ENCODE measurements around the gene IFNA6.

DNA sequence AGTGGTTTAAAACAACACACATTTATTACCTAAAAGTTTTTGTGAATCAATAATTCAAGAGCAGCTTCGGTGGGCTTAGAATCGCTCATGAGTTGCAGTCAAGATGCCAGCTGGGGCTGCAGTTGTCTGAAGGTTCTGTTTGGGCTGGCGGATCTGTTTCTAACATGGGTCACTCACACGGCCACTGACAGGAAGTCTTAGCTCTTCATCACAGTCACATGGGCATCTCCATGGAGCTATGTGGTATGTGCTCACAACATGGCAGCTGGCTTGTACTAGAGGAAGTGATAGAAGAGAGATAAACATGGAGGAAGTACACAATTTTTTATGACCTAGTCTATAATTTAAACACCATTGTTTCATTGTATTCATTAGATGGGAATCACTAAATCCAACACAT, 26.6 kb downstream of the IFNA6 start:
- TF ChIP-seq, protein P1, sequence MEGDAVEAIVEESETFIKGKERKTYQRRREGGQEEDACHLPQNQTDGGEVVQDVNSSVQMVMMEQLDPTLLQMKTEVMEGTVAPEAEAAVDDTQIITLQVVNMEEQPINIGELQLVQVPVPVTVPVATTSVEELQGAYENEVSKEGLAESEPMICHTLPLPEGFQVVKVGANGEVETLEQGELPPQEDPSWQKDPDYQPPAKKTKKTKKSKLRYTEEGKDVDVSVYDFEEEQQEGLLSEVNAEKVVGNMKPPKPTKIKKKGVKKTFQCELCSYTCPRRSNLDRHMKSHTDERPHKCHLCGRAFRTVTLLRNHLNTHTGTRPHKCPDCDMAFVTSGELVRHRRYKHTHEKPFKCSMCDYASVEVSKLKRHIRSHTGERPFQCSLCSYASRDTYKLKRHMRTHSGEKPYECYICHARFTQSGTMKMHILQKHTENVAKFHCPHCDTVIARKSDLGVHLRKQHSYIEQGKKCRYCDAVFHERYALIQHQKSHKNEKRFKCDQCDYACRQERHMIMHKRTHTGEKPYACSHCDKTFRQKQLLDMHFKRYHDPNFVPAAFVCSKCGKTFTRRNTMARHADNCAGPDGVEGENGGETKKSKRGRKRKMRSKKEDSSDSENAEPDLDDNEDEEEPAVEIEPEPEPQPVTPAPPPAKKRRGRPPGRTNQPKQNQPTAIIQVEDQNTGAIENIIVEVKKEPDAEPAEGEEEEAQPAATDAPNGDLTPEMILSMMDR (IDR thresholded peaks at IDR 0.05): no peak
- no peak for TF ChIP-seq POLR2A (IDR thresholded peaks at IDR 0.05)
